Glutamatergic neuron (in vitro differentiated cells): ENCODE data around the gene TTC8. TPM values are rescaled to one million over a fixed set of nuclear protein-coding genes. Genes with fewer than 3 reads are reported as not detected.
"Not testable (repeated sequence)": the region's sequence is repeated elsewhere in the genome, so short reads cannot be mapped to it uniquely, and the experiment has no call there.

ENCODE experiments used
- DNase-seq: peaks from one replicate; pipeline ENCODE4 v3.0.0; 2022
- H3K27ac Mint-ChIP-seq: one replicate; pipeline ENCODE4 v1.8.0; 2020; ENCODE audit warnings: mild to moderate bottlenecking, mixed read lengths, inconsistent platforms; ENCODE audit not compliant: unreplicated experiment
- H3K27me3 Mint-ChIP-seq: one replicate; pipeline ENCODE4 v1.8.0; 2020; ENCODE audit warnings: mild to moderate bottlenecking, moderate library complexity, mixed read lengths, inconsistent platforms; ENCODE audit not compliant: unreplicated experiment
- H3K36me3 Mint-ChIP-seq: one replicate; pipeline ENCODE4 v1.8.0; 2020; ENCODE audit warnings: mild to moderate bottlenecking, mixed read lengths, inconsistent platforms; ENCODE audit not compliant: unreplicated experiment
- H3K4me1 Mint-ChIP-seq: one replicate; pipeline ENCODE4 v1.8.0; 2020; ENCODE audit warnings: mild to moderate bottlenecking, low read depth, mixed read lengths, inconsistent platforms; ENCODE audit not compliant: unreplicated experiment
- H3K4me3 Mint-ChIP-seq: one replicate; pipeline ENCODE4 v1.8.0; 2020; ENCODE audit warnings: mild to moderate bottlenecking, mixed read lengths, inconsistent platforms; ENCODE audit not compliant: unreplicated experiment
- H3K9me3 Mint-ChIP-seq: one replicate; pipeline ENCODE4 v1.8.0; 2020; ENCODE audit warnings: mild to moderate bottlenecking, moderate library complexity, mixed read lengths, inconsistent platforms; ENCODE audit not compliant: unreplicated experiment
- total RNA-seq: library from RNA; stranded (reverse); fragmentation: NEBNext Ultra II Directional; extraction: Animal tissue kit (Norgen Biotek cat#: 25700); gene quantifications from one replicate; pipeline ENCODE4 v1.2.1, GENCODE V29; 2021; ENCODE audit not compliant: unreplicated experiment
- TF ChIP-seq, protein P1 (sequence below): fragments of 200-600 bp; sonication (generic); IDR thresholded peaks from one replicate; pipeline ENCODE4 v1.5.0; 2021; ENCODE audit not compliant: partially characterized antibody, unreplicated experiment

The TTC8 gene
- total RNA-seq, 1 donor from 2014 or later = 7.6 TPM

DNA sequence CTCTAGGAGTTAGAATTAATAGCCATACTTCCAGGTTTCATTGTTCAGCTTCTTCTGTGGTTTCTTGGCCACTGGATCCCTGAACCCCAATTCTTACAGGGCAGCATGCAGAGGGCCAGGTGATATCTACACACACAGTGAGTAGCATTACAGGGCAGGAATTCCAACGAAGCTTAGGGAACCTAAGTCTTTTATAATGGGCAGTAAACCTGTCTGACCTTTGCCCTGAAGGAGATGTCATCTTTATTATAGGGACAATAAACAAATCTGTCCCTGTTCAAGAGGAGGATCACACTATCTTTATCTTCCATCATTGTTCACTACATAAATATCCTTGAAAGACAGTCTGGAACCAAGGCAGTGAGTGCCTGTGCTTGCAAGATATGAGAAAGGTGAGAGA, 20.0 kb upstream of the TTC8 start:
- no peak overlapping the region for H3K27ac Mint-ChIP-seq
- no peaks in the 10 kb centered on the region for H3K4me1 Mint-ChIP-seq
- TF ChIP-seq, protein P1, sequence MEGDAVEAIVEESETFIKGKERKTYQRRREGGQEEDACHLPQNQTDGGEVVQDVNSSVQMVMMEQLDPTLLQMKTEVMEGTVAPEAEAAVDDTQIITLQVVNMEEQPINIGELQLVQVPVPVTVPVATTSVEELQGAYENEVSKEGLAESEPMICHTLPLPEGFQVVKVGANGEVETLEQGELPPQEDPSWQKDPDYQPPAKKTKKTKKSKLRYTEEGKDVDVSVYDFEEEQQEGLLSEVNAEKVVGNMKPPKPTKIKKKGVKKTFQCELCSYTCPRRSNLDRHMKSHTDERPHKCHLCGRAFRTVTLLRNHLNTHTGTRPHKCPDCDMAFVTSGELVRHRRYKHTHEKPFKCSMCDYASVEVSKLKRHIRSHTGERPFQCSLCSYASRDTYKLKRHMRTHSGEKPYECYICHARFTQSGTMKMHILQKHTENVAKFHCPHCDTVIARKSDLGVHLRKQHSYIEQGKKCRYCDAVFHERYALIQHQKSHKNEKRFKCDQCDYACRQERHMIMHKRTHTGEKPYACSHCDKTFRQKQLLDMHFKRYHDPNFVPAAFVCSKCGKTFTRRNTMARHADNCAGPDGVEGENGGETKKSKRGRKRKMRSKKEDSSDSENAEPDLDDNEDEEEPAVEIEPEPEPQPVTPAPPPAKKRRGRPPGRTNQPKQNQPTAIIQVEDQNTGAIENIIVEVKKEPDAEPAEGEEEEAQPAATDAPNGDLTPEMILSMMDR = no peak
- H3K27me3 Mint-ChIP-seq = peaks cover 1% of the 10 kb centered on the region
- no peak for DNase-seq
- no peaks in the 10 kb centered on the region for H3K36me3 Mint-ChIP-seq
- H3K9me3 Mint-ChIP-seq = peaks cover 2% of the 10 kb centered on the region
- no peak overlapping the region for H3K4me3 Mint-ChIP-seq

DNA sequence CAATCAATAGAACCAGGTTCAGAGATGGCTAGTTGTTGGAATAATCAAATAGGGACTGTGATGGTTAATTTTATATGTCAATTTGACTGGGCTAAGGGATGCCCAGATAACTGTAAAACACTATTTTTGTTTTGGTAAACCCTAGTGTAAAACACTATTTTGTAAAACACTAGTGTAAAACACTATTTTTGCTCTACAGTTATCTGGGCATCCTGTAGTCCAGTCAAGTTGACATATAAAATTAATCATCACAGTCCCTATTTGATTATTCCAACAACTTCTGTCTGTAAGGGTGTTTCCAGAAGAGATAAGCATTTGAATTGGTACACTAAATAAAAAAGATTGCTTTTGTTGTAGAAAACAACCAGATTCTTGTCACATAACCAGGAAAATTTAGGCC, 16.1 kb upstream of the TTC8 start:
- Mint-ChIP-seq H3K4me1 (no peaks in the 10 kb centered on the region), H3K9me3 (no peaks in the 10 kb centered on the region), H3K36me3 (no peaks in the 10 kb centered on the region), H3K4me3 (no peak overlapping the region), H3K27me3 (peaks cover 1% of the 10 kb centered on the region), H3K27ac (no peak overlapping the region)
- no peak for DNase-seq
- TF ChIP-seq, protein P1 = no peak

GRCh38 chr14:88815980-88816379, 8.5 kb upstream of the TTC8 start:
- no peak overlapping the region for H3K27ac Mint-ChIP-seq
- no peaks in the 10 kb centered on the region for H3K27me3 Mint-ChIP-seq
- no peaks in the 10 kb centered on the region for H3K4me1 Mint-ChIP-seq
- H3K9me3 Mint-ChIP-seq = no peaks in the 10 kb centered on the region
- DNase-seq = no peak
- no peak overlapping the region for H3K4me3 Mint-ChIP-seq
- TF ChIP-seq, protein P1 = no peak
- no peaks in the 10 kb centered on the region for H3K36me3 Mint-ChIP-seq

- TF ChIP-seq, protein P1 = no peak
- no peak overlapping the region for H3K4me3 Mint-ChIP-seq
- DNase-seq = no peak
- H3K9me3 Mint-ChIP-seq = no peaks in the 10 kb centered on the region
- H3K4me1 Mint-ChIP-seq = no peaks in the 10 kb centered on the region
- no peaks in the 10 kb centered on the region for H3K27me3 Mint-ChIP-seq
- no peak overlapping the region for H3K27ac Mint-ChIP-seq
- no peaks in the 10 kb centered on the region for H3K36me3 Mint-ChIP-seq
Measured at GRCh38 chr14:88818018-88818417, 6.4 kb upstream of the TTC8 start.

GRCh38 chr14:88819674-88820073, 4.8 kb upstream of the TTC8 start:
- H3K4me3 Mint-ChIP-seq, H3K27me3 Mint-ChIP-seq, DNase-seq, H3K27ac Mint-ChIP-seq, H3K9me3 Mint-ChIP-seq, H3K36me3 Mint-ChIP-seq, H3K4me1 Mint-ChIP-seq: not testable (repeated sequence)

- H3K27me3 Mint-ChIP-seq = peaks cover 3% of the 10 kb centered on the region
- no peak for DNase-seq
- H3K4me1 Mint-ChIP-seq = peaks cover 9% of the 10 kb centered on the region
- H3K36me3 Mint-ChIP-seq = no peaks in the 10 kb centered on the region
- H3K9me3 Mint-ChIP-seq = peaks cover 3% of the 10 kb centered on the region
- H3K4me3 Mint-ChIP-seq = no peak overlapping the region
- TF ChIP-seq, protein P1 = no peak
- H3K27ac Mint-ChIP-seq = no peak overlapping the region
Measured at GRCh38 chr14:88821378-88821777, 3.1 kb upstream of the TTC8 start.
